ENCODE results near the gene KIRREL1. TPM values are rescaled to one million over a fixed set of nuclear protein-coding genes. Genes with fewer than 3 reads are reported as not detected.

The KIRREL1 gene
- total and polyA plus RNA-seq, 2 donors from 2014 or later: 13.7 to 54.9 TPM

GRCh38 chr1:158089925-158090637 lies 96.6 kb downstream of the KIRREL1 start:
- Histone ChIP-seq H3K9me3 (ENCODE audit: control insufficient read depth in 2 of 3, insufficient read depth in 1 of 3, low read length in 3 of 3) (no peaks in the 10 kb centered on the region), H3K9ac (ENCODE audit: low read length in 3 of 3) (no peak overlapping the region), H3K4me1 (ENCODE audit: control insufficient read depth in 2 of 3, insufficient read depth in 2 of 3, low read depth in 1 of 3, low read length in 3 of 3) (no peaks in the 10 kb centered on the region), H3K36me3 (ENCODE audit: control insufficient read depth in 2 of 3, insufficient read depth in 3 of 3, low read length in 3 of 3) (peaks cover 11 to 27% (median 27%) of the 10 kb centered on the region in 3 donors), H3K27ac (ENCODE audit: low read depth in 2 of 2, low read length in 2 of 2) (no peak overlapping the region), H3K4me3 (ENCODE audit: low read length in 3 of 3) (no peak overlapping the region), H3K27me3 (ENCODE audit: control insufficient read depth, insufficient read depth, low read length) (no peaks in the 10 kb centered on the region)
- FAIRE-seq (no peak), DNase-seq (peak in 4 of 5 donors; percentile 55 to 88 (median 80))
- intact Hi-C loops (cut with DNase I): loop anchor here (5.0 to 10.0 kb wide), 2 partner anchors 53 to 95 kb away; partner anchors contain the start of gene KIRREL1
- TF ChIP-seq CTCF (IDR thresholded peaks at IDR 0.05; ENCODE audit: borderline replicate concordance, extremely low read depth, insufficient read depth): no peak

- intact Hi-C loops (cut with DNase I): no loop called here
- TF ChIP-seq CTCF (IDR thresholded peaks at IDR 0.05; ENCODE audit: borderline replicate concordance, extremely low read depth, insufficient read depth): no peak
- DNase-seq: no peak
- Histone ChIP-seq H3K27ac (ENCODE audit: low read depth in 2 of 2, low read length in 2 of 2) (no peak overlapping the region), H3K9ac (ENCODE audit: low read length in 3 of 3) (no peak overlapping the region), H3K4me3 (ENCODE audit: low read length in 3 of 3) (no peak overlapping the region), H3K4me1 (ENCODE audit: control insufficient read depth in 2 of 3, insufficient read depth in 2 of 3, low read depth in 1 of 3, low read length in 3 of 3) (no peaks in the 10 kb centered on the region), H3K36me3 (ENCODE audit: control insufficient read depth in 2 of 3, insufficient read depth in 3 of 3, low read length in 3 of 3) (peaks cover 8 to 20% (median 19%) of the 10 kb centered on the region in 3 donors), H3K27me3 (ENCODE audit: control insufficient read depth, insufficient read depth, low read length) (no peaks in the 10 kb centered on the region), H3K9me3 (ENCODE audit: control insufficient read depth in 2 of 3, insufficient read depth in 1 of 3, low read length in 3 of 3) (no peaks in the 10 kb centered on the region)
- FAIRE-seq: no peak
Observed at GRCh38 chr1:158093376-158093775, 99.9 kb downstream of the KIRREL1 start.

GRCh38 chr1:158094571-158094970 lies 101.1 kb downstream of the KIRREL1 start:
- no peak for DNase-seq

More at GRCh38 chr1:158094571-158094970, 101.1 kb downstream of the KIRREL1 start:
- TF ChIP-seq CTCF (IDR thresholded peaks at IDR 0.05; ENCODE audit: borderline replicate concordance, extremely low read depth, insufficient read depth): no peak
- H3K27ac ChIP-seq (ENCODE audit: low read depth in 2 of 2, low read length in 2 of 2): no peak overlapping the region
- no peaks in the 10 kb centered on the region for H3K4me1 ChIP-seq (ENCODE audit: control insufficient read depth in 2 of 3, insufficient read depth in 2 of 3, low read depth in 1 of 3, low read length in 3 of 3)
- intact Hi-C loops (cut with DNase I): no loop called here
- peaks cover 8 to 20% (median 12%) of the 10 kb centered on the region in 3 donors for H3K36me3 ChIP-seq (ENCODE audit: control insufficient read depth in 2 of 3, insufficient read depth in 3 of 3, low read length in 3 of 3)
- FAIRE-seq: no peak
- H3K9ac ChIP-seq (ENCODE audit: low read length in 3 of 3): no peak overlapping the region
- no peaks in the 10 kb centered on the region for H3K27me3 ChIP-seq (ENCODE audit: control insufficient read depth, insufficient read depth, low read length)
- H3K9me3 ChIP-seq (ENCODE audit: control insufficient read depth in 2 of 3, insufficient read depth in 1 of 3, low read length in 3 of 3): no peaks in the 10 kb centered on the region
- H3K4me3 ChIP-seq (ENCODE audit: low read length in 3 of 3): no peak overlapping the region

Data from kidney (tissue), 14 donors.